ENCODE data around the gene FADS2.
"Not testable (repeated sequence)": the region's sequence is repeated elsewhere in the genome, so short reads cannot be mapped to it uniquely, and the experiment has no call there.

Gene FADS2

GRCh38 chr11:61874853-61875252 lies 46.8 kb downstream of the FADS2 start:
- no peak for DNase-seq
- intact Hi-C loops (cut with DNase I) = no loop called here

DNA sequence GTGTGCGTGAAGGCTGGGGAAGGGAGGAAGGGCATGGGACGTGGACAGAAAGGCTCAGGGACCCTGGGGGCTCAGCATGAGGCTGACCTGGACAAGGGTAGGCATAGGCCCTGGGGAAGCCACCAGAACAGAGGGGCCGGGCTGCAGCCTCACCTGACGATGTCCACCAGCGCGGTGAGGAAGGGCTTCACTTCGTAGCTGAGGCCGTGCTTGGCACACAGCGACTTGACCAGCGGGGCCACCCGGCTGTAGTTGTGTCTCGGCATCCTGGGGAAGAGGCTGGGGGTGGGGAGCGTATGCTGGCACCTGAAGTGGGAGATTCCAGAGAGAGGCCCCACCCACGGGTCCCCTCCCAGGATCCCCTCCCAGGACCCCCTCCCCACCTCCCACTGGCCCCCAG lies 47.6 kb downstream of the FADS2 start:
- intact Hi-C loops (cut with DNase I) = no loop called here
- no peak for DNase-seq

- intact Hi-C loops (cut with DNase I) = no loop called here
- DNase-seq = no peak
Observed at GRCh38 chr11:61879152-61879551, 51.1 kb downstream of the FADS2 start.

DNA sequence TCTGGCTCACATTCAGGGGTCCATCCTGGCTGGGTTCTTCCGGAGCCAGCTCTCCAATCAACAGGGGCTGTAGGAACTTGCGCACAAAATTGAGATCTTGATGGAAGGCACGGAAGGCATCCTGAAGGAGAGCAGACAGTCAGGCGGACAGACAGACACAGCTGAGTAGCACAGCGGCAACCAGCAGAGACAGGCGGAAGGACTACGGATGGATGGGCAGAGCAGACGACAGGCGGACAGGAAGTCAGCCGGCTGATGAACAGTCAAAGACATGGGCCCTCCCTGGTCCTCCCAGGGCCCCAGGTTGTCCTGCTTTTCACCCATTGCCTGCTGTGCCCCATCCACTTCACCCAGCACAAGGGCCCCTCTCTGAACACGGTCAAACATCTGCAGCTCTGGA lies 51.9 kb downstream of the FADS2 start:
- intact Hi-C loops (cut with DNase I) = no loop called here
- DNase-seq = no peak

- intact Hi-C loops (cut with DNase I) = no loop called here
- no peak for DNase-seq
Observed at GRCh38 chr11:61880454-61880853, 52.4 kb downstream of the FADS2 start.

GRCh38 chr11:61881397-61881796 lies 53.3 kb downstream of the FADS2 start:
- DNase-seq = no peak
- intact Hi-C loops (cut with DNase I) = no loop called here

DNA sequence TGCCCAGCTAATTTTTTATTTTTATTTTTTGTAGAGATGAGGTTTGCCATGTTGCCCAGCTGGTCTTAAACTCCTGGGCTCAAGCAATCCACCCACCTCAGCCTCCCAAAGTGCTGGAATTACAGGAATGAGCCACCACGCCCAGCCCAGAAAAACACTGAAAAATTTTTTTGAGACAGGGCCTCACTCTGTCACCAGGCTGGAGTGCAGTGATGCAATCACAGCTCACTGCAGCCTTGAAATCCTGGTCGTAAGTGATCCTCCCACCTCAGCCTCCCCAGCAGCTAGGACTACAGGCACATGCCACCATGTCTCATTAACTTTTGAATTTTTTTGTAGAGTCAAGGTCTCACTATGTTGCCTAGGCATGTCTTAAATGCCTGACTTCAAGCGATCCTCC lies 54.2 kb downstream of the FADS2 start:
- DNase-seq; intact Hi-C loops (cut with DNase I): not testable (repeated sequence)

DNA sequence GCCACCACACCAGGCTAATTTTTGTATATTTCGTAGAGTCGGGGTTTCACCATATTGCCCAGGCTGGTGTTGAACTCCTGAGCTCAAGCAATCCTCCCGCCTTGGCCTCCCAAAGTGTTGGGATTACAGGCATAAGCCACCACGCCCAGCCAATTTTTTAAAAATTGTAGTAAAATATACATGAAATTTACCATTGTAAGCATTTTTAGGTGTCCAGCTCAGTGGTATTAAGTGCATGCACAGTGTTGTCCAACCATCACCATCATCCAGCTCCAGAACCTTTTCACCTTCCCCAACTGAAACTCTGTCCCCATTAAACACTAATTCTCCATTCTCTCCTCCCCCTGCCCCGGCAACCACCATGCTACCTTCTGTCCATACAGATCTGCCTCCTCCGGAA lies 54.8 kb downstream of the FADS2 start:
- intact Hi-C loops (cut with DNase I) = no loop called here

GRCh38 chr11:61883327-61883726 lies 55.2 kb downstream of the FADS2 start:
- peak in 28 of 42 donors; percentile 19 to 83 (median 52) for DNase-seq

More for the DNA sequence above, 54.8 kb downstream of the FADS2 start:
- DNase-seq = no peak

GRCh38 chr11:61883947-61884346 lies 55.8 kb downstream of the FADS2 start:
- intact Hi-C loops (cut with DNase I) = no loop called here
- DNase-seq = no peak

More at GRCh38 chr11:61883327-61883726, 55.2 kb downstream of the FADS2 start:
- intact Hi-C loops (cut with DNase I) = no loop called here

DNA sequence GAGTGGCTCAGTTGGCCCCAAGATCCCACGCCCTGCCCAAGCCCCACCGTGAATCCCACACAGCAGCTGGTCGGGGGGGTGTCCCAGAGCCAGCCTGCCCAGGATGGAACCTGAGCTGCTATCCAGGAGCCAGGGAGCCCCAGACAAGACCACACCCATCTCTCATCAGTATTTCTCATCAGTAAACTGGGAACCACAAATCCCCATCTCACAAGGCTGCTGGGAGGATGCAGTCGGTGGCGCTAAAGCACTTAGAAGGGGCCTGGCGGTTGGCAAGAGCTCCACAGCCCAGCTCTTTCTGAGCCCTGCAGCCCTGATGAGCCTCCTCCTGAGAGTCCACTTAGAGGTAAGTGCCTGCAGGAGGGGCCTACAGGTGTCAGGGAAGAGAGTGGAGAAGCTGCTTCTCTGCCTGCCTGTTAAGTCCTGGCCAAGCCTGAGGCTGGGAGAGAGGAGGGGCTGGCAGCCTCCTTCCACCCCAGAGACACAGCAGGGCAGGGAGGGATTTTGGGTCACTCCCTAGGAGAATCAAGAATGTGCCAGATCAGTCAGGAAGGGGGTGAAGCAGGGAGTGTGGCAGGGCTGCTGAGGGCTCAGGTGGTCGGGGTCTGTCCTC lies 57.2 kb downstream of the FADS2 start:
- DNase-seq = no peak
- intact Hi-C loops (cut with DNase I) = no loop called here

DNA sequence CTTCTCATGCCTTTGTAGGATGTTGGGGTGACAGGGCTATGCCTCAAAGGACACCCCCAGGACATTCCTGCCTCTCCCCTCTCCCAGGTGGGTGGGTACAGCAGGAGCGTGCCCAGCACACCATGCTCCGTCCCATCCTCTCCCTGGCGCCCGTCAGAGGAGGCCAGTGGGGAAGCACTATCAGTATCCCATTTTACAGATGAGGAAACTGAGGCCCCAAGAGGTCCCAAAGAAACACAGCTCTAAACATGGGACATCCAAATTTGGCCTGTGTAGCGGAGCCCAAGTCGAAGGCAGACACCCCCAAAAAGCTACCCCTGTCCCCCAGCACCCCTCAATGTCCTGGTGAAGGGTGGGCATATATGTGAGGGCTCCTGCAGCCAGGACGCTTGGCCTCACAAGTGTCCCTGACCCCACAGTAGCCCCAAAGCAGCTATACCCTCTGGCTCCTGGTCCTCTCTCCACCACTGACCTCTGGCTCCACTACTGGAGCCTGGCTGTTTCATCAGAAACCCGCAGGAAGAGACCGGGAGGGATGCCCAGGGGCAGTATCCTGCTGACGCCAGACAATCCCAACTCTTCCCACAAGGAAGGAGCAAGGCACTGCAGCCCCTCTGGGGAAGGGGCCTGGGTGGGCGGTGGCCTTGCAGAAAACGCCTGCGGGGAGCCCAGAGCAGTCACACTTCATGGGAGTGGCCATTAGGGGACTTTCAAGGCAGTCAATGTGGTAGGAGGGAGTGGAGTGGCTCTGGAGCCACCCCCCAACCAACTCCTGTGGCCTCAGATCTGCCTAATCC lies 57.9 kb downstream of the FADS2 start:
- intact Hi-C loops (cut with DNase I) = no loop called here
- DNase-seq = no peak

DNA sequence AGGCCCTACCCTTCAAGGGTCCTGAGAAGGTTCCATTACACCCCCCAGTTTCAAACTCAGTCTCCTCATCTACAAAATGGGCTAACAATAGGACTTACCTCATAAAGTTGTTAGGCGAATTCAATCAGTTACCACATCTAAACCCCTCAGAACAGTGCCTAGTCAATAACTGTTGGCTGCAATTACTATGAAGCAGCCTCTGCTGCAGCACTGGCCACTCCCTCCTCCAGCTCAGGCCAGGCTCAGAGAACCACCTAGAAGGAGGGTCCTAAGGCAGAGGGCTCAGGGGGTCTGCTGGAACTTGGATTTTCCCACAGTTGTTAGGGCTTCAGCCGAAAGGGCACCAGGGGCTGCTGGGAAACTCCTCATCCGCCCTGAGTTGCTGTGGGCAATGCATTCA lies 58.5 kb downstream of the FADS2 start:
- no peak for DNase-seq
- intact Hi-C loops (cut with DNase I) = no loop called here

GRCh38 chr11:61887839-61888494 lies 59.9 kb downstream of the FADS2 start:
- peak in 9 of 42 donors; percentile 34 to 73 (median 47) for DNase-seq
- intact Hi-C loops (cut with DNase I) = no loop called here

GRCh38 chr11:61888590-61888989 lies 60.5 kb downstream of the FADS2 start:
- intact Hi-C loops (cut with DNase I) = no loop called here
- DNase-seq = no peak

- intact Hi-C loops (cut with DNase I) = loop anchor here (5.0 kb wide), 1 partner anchor 88 kb away; no protein-coding TSS in a partner anchor
- no peak for DNase-seq
Observed at GRCh38 chr11:61889831-61890230, 61.7 kb downstream of the FADS2 start.

GRCh38 chr11:61890529-61891330 lies 62.6 kb downstream of the FADS2 start:
- DNase-seq = peak in 29 of 42 donors; percentile 27 to 67 (median 44)
- intact Hi-C loops (cut with DNase I) = loop anchor here (5.0 kb wide), 1 partner anchor 88 kb away; no protein-coding TSS in a partner anchor

GRCh38 chr11:61891331-61892084 lies 63.4 kb downstream of the FADS2 start, which contains the start of gene FADS3:
Gene FADS3, minus strand, starts transcription at chr11:61891545. Its CDS starts 164 bp downstream, at chr11:61891381.
- intact Hi-C loops (cut with DNase I) = loop anchor here (5.0 kb wide), 1 partner anchor 89 kb away; no protein-coding TSS in a partner anchor
- peak; percentile 67 to 94 (median 87) for DNase-seq
